RWPE1 (cell line): Measurements from ENCODE around the gene MACO1.

Experiments
- CTCF ChIA-PET: fragments of 350-600 bp; sonication (Branson Sonifier 250); formaldehyde crosslinking; extraction: SDS; loops from one replicate; lab custom pipeline; 2021; lab: Yijun Ruan, JAX
- POLR2A ChIA-PET: fragments of 400-600 bp; formaldehyde crosslinking; extraction: SDS; loops from one replicate; lab custom pipeline; 2020; ENCODE audit warnings: antibody characterized with exemption; ENCODE audit not compliant: low non-redundant PET; lab: Yijun Ruan, JAX
- DNase-seq: peaks from one replicate; pipeline ENCODE4 v3.0.0; 2012; ENCODE audit warnings: low spot score
- H3K27ac ChIP-seq: fragments of 450-650 bp; 2 replicates; pipeline ENCODE4 v1.5.1; 2017
- TF ChIP-seq, protein P1 (sequence below): fragments of 450-650 bp; conservative IDR thresholded peaks from 2 replicates; pipeline ENCODE4 v1.5.1; 2017; ENCODE audit warnings: low read depth, mild to moderate bottlenecking

The MACO1 gene

DNA sequence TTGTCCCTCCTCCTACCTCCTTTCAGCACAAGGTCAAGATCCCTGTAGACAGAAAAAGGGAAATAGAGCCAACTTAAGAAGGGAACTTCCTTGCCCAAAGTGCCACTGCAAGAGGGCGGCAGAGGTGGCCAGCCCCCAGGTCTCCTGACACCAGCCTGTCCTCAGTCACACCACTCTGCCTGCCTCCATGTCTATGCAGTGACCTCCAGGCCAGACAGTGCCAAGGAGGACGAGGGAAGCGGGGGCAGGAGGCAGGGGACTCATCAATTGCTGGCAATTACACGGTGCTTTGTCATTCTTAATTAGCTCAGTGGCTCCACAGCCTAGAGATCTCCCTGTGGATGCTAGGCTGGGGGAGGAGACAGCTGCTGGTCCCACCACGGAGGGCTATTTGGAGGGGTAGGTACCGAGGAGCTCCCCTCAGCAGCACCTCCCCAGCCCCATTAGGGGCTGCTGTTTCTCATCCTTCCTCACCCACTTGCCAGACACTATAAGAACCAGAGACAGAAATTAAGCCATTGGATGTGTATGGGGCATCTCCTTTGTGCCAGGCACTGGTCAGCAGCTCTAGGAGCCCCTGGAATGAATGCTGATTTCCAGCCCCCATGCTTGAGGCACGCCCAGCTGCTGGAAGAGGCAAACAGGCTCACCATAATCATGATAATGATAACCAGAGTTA lies 106.6 kb downstream of the MACO1 start:
- no peak for DNase-seq
- POLR2A ChIA-PET = no interaction called here
- CTCF ChIA-PET = interaction anchor here (1.2 kb wide), 1 partner anchor 16 kb away, joined by 3 read pairs; no protein-coding TSS in a partner anchor
- H3K27ac ChIP-seq = no peak overlapping the region
- TF ChIP-seq, protein P1, sequence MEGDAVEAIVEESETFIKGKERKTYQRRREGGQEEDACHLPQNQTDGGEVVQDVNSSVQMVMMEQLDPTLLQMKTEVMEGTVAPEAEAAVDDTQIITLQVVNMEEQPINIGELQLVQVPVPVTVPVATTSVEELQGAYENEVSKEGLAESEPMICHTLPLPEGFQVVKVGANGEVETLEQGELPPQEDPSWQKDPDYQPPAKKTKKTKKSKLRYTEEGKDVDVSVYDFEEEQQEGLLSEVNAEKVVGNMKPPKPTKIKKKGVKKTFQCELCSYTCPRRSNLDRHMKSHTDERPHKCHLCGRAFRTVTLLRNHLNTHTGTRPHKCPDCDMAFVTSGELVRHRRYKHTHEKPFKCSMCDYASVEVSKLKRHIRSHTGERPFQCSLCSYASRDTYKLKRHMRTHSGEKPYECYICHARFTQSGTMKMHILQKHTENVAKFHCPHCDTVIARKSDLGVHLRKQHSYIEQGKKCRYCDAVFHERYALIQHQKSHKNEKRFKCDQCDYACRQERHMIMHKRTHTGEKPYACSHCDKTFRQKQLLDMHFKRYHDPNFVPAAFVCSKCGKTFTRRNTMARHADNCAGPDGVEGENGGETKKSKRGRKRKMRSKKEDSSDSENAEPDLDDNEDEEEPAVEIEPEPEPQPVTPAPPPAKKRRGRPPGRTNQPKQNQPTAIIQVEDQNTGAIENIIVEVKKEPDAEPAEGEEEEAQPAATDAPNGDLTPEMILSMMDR = no peak

DNA sequence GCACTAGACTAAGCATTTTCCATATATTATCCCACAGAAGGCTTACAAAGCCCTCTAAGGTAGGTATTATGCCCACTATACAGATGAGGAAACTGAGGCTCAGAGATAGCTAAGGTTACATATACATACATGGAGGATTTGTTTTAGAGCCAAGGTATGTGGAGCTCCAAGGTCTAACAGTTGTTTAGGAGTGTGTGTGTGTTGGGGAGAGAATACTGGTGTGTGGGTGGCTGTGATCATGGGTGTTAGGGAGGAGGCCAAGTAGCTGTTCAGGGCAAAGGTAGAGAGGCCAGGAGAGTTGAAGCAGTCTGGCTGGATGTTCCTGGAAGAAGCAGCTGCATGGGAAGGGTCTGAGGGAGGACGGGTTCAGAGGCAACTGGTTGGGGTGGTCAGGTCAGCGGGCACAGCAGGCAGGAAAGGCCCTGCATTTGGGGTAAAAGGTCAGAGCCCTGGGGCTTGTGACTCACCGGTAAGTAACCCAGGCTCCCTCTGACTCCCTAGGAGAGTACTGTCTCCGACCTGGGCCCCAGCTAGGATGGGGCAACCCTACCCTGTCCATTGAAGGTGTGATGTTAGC lies 107.6 kb downstream of the MACO1 start:
- CTCF ChIA-PET = interaction anchor here (1.2 kb wide), 1 partner anchor 17 kb away, joined by 3 read pairs; no protein-coding TSS in a partner anchor
- TF ChIP-seq, protein P1 = no peak
- peak; percentile 69 for DNase-seq
- no peak overlapping the region for H3K27ac ChIP-seq
- POLR2A ChIA-PET = interaction anchor here (1.1 kb wide), 1 partner anchor 281 kb away, joined by 10 read pairs; the partner anchor contains the start of gene MTFR1L

DNA sequence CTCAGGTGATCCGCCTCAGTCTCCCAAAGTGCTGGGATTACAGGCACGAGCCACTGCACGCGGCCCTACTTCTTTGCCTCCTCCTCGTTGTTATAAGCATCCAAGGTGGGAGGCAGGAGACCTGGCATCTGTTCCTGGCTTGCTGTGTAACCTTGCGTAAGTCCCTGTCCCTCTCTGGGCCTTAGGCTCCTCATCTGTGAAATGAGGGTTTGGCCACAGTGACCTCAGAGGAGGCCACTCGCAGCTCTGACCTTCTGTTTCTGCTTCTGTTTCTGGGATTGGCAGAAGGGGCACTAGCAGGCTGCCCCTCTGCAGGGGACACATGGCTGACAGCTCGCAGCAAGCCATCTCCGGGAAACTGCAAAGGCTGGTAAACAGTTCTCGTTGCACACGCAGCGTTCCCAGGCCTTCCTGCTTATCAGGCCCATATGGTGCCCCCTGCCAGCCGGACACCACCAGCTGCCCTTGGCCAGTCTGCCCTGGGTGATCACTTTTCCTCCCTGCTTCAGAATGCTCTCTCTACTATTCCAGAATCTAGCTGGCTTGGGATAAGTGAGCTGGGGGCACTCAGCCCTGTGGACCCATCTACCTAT lies 110.1 kb downstream of the MACO1 start:
- DNase-seq = no peak
- ChIA-PET CTCF (no interaction called here), POLR2A (no interaction called here)
- no peak overlapping the region for H3K27ac ChIP-seq
- TF ChIP-seq, protein P1 = no peak

DNA sequence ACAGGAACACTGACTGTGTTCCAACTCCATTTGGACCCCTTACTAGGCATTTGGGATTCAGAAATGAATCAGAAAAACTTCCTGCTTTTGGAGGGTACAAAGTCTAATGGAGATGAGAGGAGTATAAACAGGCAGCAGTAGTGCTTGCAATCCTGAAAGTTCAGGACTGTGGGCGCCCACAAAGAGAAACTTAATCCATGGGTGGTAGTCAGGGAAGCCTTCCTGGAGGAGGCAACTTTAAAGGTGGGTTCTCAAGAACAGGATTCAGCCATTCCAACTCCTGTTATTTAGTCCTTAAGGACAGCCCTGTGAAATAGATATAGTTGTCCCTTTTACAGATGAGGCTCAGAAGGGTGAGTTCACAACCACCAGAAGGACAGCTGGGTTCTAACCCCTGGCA lies 110.7 kb downstream of the MACO1 start:
- DNase-seq = no peak
- ChIA-PET POLR2A (no interaction called here), CTCF (no interaction called here)
- H3K27ac ChIP-seq = no peak overlapping the region
- TF ChIP-seq, protein P1 = no peak

DNA sequence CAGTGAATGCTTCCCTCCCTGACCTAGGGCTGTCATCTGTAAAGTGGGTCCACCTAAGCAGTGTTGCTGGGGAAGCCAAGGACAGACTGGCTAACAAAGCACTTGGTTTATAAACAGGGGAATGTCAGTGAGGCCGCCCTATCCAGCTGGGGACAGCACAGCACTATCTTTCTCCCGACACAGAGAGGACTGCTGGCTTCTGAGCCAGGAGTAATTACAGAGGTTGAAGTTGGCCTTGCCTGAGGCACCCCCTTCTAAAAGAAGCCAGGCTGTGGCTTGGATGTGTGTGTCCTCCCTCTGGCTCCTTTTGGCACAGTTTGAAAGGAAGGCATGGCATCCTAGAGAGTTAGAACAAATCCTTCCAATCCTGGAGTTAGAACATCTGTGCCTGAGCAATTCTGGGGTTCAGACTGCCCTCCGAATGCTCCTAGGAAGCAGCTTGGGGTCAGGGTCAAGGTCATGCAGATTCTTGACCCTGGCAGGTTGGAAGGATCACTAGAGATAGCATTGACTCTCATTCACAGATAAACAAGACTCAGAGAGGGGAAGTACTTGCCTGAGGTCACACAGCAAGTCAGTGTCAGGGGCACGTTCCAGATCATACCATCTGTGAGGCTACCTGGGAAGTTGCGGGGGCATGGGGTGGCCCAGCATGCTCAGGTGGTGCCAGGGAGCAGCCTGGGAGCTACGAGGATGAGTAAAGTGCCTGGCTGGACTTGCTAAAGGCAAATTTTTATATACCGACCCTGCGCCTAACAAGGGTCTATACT lies 111.4 kb downstream of the MACO1 start:
- POLR2A ChIA-PET = no interaction called here
- CTCF ChIA-PET = no interaction called here
- no peak for DNase-seq
- H3K27ac ChIP-seq = no peak overlapping the region; the same call in 1 of the 2 replicates
- TF ChIP-seq, protein P1 = no peak

DNA sequence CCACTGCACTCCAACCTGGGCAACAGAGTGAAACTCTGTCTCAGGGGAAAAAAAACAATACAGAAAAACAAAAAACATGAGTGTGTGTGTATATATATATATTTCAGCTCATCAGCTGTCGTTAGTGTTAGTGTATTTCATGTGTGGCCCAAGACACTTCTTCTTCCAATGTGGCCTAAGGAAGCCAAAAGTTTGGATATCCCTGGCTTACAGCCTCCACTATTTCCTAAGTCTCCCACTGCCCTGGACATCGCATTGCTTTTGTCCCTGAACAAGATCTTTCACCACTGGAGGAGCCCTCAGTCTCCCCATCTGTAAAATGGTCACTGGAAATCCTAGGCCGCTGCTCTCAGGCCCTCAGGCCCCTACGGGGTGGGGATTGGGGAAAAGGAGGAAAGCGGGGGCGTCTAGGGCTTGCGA lies 112.3 kb downstream of the MACO1 start:
- DNase-seq = no peak
- TF ChIP-seq, protein P1 = no peak
- POLR2A ChIA-PET = no interaction called here
- CTCF ChIA-PET = interaction anchor here (0.7 kb wide), 1 partner anchor 11 kb away, joined by 4 read pairs; no protein-coding TSS in a partner anchor
- H3K27ac ChIP-seq = peak overlapping the region; percentile 75
